ENCODE data around the gene SLC38A5.

- TF ChIP-seq CTCF (IDR thresholded peaks at IDR 0.05; ENCODE audit: low read length) = peak; percentile 51
- TF ChIP-seq EZH2 (IDR thresholded peaks at IDR 0.05; ENCODE audit: borderline replicate concordance, low read length) = no peak
Measured at GRCh38 chrX:48493890-48494364, 23.9 kb upstream of the SLC38A5 start.
